Skeletal muscle satellite cell (primary cell): Measurements from ENCODE around the gene TRPT1.
A peak's percentile ranks its signal among the peaks of the same experiment; 100 is the strongest.
"Not testable (repeated sequence)": the region's sequence is repeated elsewhere in the genome, so short reads cannot be mapped to it uniquely, and the experiment has no call there.

ENCODE experiments used
- H3K27me3 ChIP-seq: 2 replicates; pipeline ENCODE4 v1.7.0; 2013; ENCODE audit warnings: low read length; ENCODE audit not compliant: control insufficient read depth, insufficient read depth
- H3K36me3 ChIP-seq: 2 replicates; pipeline ENCODE4 v1.7.0; 2013; ENCODE audit warnings: mild to moderate bottlenecking, control low read depth, low read length; ENCODE audit not compliant: insufficient read depth
- H3K4me1 ChIP-seq: 2 replicates; pipeline ENCODE4 v1.7.0; 2013; ENCODE audit warnings: low read length; ENCODE audit not compliant: control insufficient read depth, insufficient read depth
- H3K4me2 ChIP-seq: 2 replicates; pipeline ENCODE4 v1.7.0; 2013; ENCODE audit warnings: mild to moderate bottlenecking, low read length
- H3K4me3 ChIP-seq: 2 replicates; pipeline ENCODE4 v1.7.0; 2013; ENCODE audit warnings: low read length
- H3K9ac ChIP-seq: 2 replicates; pipeline ENCODE4 v1.7.0; 2013; ENCODE audit warnings: mild to moderate bottlenecking, low read depth, low read length, moderate library complexity
- H3K9me3 ChIP-seq: replicated peaks from 2 replicates; pipeline ENCODE4 v1.7.0; 2013; ENCODE audit warnings: mild to moderate bottlenecking, control low read depth, low read length

TRPT1 gene

GRCh38 chr11:64247729-64248531, 21.9 kb upstream of the TRPT1 start:
- no peaks in the 10 kb centered on the region for H3K27me3 ChIP-seq
- H3K9me3 ChIP-seq = no peaks in the 10 kb centered on the region
- peaks cover 40% of the 10 kb centered on the region for H3K4me1 ChIP-seq
- peak overlapping the region; percentile 99 for H3K4me2 ChIP-seq
- peak overlapping the region; percentile 85 for H3K9ac ChIP-seq
- peaks cover 16% of the 10 kb centered on the region for H3K36me3 ChIP-seq
- peak overlapping the region; percentile 100 for H3K4me3 ChIP-seq

GRCh38 chr11:64246871-64247728, 21.1 kb upstream of the TRPT1 start, which contains the start of gene PPP1R14B:
TSS of gene PPP1R14B (minus strand) at chr11:64246943. CDS start at chr11:64246673, 270 bp downstream.
- Histone ChIP-seq H3K9ac (peak within 1 kb of the TSS; percentile 97), H3K36me3 (peaks cover 16% of the 10 kb centered on the region), H3K27me3 (no peaks in the 10 kb centered on the region), H3K4me3 (peak within 1 kb of the TSS; percentile 100), H3K4me1 (peaks cover 46% of the 10 kb centered on the region), H3K4me2 (peak within 1 kb of the TSS; percentile 99), H3K9me3 (no peaks in the 10 kb centered on the region)

- H3K9me3 ChIP-seq, H3K27me3 ChIP-seq: not testable (repeated sequence)
- Histone ChIP-seq H3K4me1 (peaks cover 46% of the 10 kb centered on the region), H3K9ac (peak overlapping the region; percentile 97), H3K36me3 (peaks cover 16% of the 10 kb centered on the region), H3K4me2 (peak overlapping the region; percentile 85), H3K4me3 (peak overlapping the region; percentile 100)
Measured at GRCh38 chr11:64246621-64246870, 20.6 kb upstream of the TRPT1 start.

GRCh38 chr11:64245797-64246620, 20.0 kb upstream of the TRPT1 start:
- Histone ChIP-seq H3K9ac (peak overlapping the region; percentile 97), H3K36me3 (peaks cover 16% of the 10 kb centered on the region), H3K4me1 (peaks cover 45% of the 10 kb centered on the region), H3K27me3 (no peaks in the 10 kb centered on the region), H3K4me3 (peak overlapping the region; percentile 100), H3K9me3 (no peaks in the 10 kb centered on the region), H3K4me2 (peak overlapping the region; percentile 85)

- Histone ChIP-seq H3K4me2 (peak overlapping the region; percentile 85), H3K9me3 (no peaks in the 10 kb centered on the region), H3K4me3 (peak overlapping the region; percentile 100), H3K27me3 (no peaks in the 10 kb centered on the region), H3K4me1 (peaks cover 43% of the 10 kb centered on the region), H3K36me3 (peaks cover 16% of the 10 kb centered on the region), H3K9ac (peak overlapping the region; percentile 97)
Measured at GRCh38 chr11:64245401-64245796, 19.4 kb upstream of the TRPT1 start.

GRCh38 chr11:64244966-64245365, 19.0 kb upstream of the TRPT1 start:
- Histone ChIP-seq H3K4me1 (peaks cover 47% of the 10 kb centered on the region), H3K36me3 (peaks cover 16% of the 10 kb centered on the region), H3K4me2 (peak overlapping the region; percentile 85), H3K27me3 (no peaks in the 10 kb centered on the region), H3K4me3 (peak overlapping the region; percentile 100), H3K9ac (peak overlapping the region; percentile 97), H3K9me3 (no peaks in the 10 kb centered on the region)

GRCh38 chr11:64244107-64244506, 18.1 kb upstream of the TRPT1 start:
- H3K4me1 ChIP-seq = peaks cover 48% of the 10 kb centered on the region

GRCh38 chr11:64243236-64243854, 17.4 kb upstream of the TRPT1 start:
- no peaks in the 10 kb centered on the region for H3K27me3 ChIP-seq
- H3K36me3 ChIP-seq = peaks cover 23% of the 10 kb centered on the region
- peaks cover 48% of the 10 kb centered on the region for H3K4me1 ChIP-seq
- H3K9ac ChIP-seq = peak overlapping the region; percentile 97
- peak overlapping the region; percentile 85 for H3K4me2 ChIP-seq
- H3K4me3 ChIP-seq = peak overlapping the region; percentile 100
- H3K9me3 ChIP-seq = no peaks in the 10 kb centered on the region

More at GRCh38 chr11:64244107-64244506, 18.1 kb upstream of the TRPT1 start:
- H3K27me3 ChIP-seq = no peaks in the 10 kb centered on the region
- peak overlapping the region; percentile 100 for H3K4me3 ChIP-seq
- H3K4me2 ChIP-seq = peak overlapping the region; percentile 85
- peaks cover 16% of the 10 kb centered on the region for H3K36me3 ChIP-seq
- peak overlapping the region; percentile 97 for H3K9ac ChIP-seq
- H3K9me3 ChIP-seq = no peaks in the 10 kb centered on the region

GRCh38 chr11:64241491-64242374, 15.7 kb upstream of the TRPT1 start:
- H3K27me3 ChIP-seq = no peaks in the 10 kb centered on the region
- H3K4me1 ChIP-seq = peaks cover 38% of the 10 kb centered on the region
- H3K4me3 ChIP-seq = peak overlapping the region; percentile 100

GRCh38 chr11:64241241-64241490, 15.2 kb upstream of the TRPT1 start:
- H3K4me3 ChIP-seq = peak overlapping the region; percentile 89
- H3K4me1 ChIP-seq = peaks cover 38% of the 10 kb centered on the region
- H3K9me3 ChIP-seq = no peaks in the 10 kb centered on the region
- peak overlapping the region; percentile 89 for H3K4me2 ChIP-seq
- no peaks in the 10 kb centered on the region for H3K27me3 ChIP-seq
- peaks cover 24% of the 10 kb centered on the region for H3K36me3 ChIP-seq
- peak overlapping the region; percentile 88 for H3K9ac ChIP-seq

More at GRCh38 chr11:64241491-64242374, 15.7 kb upstream of the TRPT1 start:
- Histone ChIP-seq H3K9ac (peak overlapping the region; percentile 97), H3K9me3 (no peaks in the 10 kb centered on the region), H3K4me2 (peak overlapping the region; percentile 85), H3K36me3 (peaks cover 24% of the 10 kb centered on the region)
